C4-2B (cell line): ENCODE data around the gene MED25.

ENCODE experiments used
- H3K27ac ChIP-seq: fragments of 450-650 bp; 2 replicates; pipeline ENCODE4 v1.5.1; 2017
- CTCF ChIP-seq: fragments of 450-650 bp; conservative IDR thresholded peaks from 2 replicates; pipeline ENCODE4 v1.5.1; 2017; ENCODE audit warnings: mild to moderate bottlenecking
- ZFX ChIP-seq: fragments of 450-650 bp; IDR thresholded peaks from 2 replicates; pipeline ENCODE4 v1.6.1; 2017

MED25 gene

GRCh38 chr19:49878744-49879070 lies 60.6 kb downstream of the MED25 start:
- peak overlapping the region; percentile 99 for H3K27ac ChIP-seq
- no peak for TF ChIP-seq CTCF
- no peak for TF ChIP-seq ZFX

DNA sequence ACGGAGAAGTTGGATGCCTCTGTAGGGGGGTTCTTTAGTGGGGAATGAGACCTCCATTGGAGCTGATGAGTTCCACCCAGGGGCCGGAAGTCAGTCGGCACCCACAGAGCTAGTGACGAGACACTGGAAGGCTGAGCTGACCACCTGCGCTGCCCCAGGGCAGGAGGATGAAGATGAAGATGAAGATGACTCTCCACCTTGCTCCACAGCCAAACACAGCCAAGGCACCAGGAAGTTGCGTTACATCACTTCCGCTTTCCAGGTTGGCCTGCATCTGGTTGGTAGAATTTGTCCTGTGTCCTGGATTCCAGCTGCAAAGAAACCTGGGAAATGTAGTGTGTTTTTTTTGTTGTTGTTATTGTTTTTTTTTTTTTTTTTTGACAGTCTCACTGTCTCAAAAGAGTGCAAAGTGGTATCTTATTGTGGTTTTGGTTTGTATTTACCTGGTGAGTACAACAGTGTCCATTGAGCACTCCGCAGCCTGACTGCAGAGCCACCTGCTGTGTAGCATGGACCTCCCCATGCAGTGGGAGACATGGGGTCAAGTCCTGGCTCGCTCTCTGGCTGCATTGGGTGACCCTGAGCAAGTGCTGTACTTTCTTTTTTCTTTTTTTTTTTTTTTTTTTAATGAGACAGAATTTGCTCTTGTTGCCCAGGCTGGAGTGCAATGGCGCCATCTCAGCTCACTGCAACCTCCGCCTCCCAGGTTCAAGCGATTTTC lies 61.3 kb downstream of the MED25 start:
- H3K27ac ChIP-seq: peak overlapping the region; percentile 99; the same call in 1 of the 2 replicates
- TF ChIP-seq ZFX (no peak), CTCF (no peak)

DNA sequence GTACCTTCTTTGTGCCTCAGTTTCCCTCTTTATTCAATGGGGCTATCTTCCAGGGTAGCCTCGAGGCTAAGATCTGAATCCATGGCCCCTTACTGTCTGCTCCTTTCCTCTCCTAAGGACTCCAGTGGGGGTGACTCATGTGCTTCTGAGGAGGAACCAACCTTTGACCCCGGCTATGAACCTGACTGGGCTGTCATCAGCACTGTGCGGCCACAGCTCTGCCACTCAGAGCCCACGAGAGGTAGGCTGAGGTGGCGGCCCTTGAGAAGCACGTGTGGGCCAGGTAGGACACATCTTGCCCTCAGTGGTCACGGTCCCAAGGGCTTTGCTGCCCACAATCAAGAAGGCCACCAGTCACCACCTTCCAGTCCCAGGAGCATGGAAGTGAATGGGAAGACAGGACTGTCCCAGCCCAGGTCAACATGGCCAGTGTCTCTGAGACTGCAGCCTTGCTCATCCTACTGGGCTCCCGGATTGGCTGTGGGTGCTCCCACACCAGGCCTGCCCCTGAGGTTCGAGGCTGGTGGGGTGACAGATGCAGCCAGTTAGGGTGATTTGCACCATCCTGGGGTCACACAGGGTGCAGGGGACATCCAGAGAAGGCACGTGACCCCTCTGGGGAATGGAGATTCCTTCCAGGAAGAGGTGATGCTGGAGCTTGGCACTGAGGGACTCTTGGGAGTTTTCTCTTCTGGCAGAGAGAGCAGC lies 62.2 kb downstream of the MED25 start:
- no peak overlapping the region for H3K27ac ChIP-seq
- TF ChIP-seq ZFX (no peak), CTCF (no peak)

- H3K27ac ChIP-seq: no peak overlapping the region
- no peak for TF ChIP-seq CTCF
- TF ChIP-seq ZFX: no peak
These were observed 63.1 kb downstream of the MED25 start for GRCh38 chr19:49881186-49881585.

DNA sequence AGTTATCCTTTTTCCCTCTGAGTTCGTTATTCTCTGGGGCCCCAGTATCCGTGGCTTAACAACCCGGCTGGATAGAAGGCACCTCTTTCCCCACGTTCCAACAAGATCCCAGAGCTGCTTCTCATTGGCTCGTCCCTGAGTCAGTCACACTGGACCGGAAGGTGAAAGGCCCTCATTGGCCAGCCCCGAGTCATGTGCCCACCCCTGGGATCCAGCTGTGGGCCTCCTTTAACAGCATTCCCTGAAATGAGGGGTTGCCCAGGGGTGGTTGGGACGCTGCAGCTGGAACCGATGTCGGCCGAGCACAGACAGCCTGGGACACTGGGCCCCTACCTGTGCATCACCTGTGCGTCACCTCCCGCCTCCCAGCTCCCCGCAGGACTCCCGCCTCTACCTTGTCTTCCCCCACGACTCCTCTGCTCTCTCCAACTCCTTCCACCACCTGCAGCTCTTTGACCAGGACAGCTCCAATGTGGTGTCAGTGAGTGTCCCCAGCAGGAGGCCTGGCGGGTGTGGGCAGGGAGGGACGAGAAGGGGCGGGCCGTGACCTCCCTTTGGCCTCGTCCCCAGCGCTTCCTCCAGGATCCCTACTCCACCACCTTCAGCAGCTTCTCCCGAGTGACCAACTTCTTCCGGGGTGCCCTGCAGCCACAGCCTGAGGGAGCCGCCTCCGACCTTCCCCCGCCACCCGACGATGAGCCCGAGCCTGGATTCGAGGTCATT lies 63.7 kb downstream of the MED25 start:
- no peak for TF ChIP-seq ZFX
- no peak for TF ChIP-seq CTCF
- H3K27ac ChIP-seq: no peak overlapping the region

DNA sequence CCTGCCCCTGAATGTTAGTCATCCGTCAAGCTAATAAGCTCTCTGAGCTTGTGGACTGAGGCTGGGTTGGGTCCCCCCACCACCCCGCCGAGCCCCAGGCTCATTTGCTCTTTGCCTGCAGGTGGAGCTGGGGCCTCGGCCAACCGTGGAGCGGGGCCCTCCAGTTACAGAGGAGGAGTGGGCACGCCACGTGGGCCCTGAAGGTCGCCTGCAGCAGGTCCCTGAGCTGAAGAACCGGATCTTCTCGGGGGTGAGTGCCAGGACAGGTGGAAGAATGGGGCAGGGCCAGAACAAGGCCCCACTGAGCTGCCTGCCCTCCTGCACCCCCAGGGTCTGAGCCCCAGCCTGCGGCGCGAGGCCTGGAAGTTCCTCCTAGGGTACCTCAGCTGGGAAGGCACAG lies 64.6 kb downstream of the MED25 start:
- TF ChIP-seq CTCF (no peak), ZFX (no peak)
- H3K27ac ChIP-seq: no peak overlapping the region

- H3K27ac ChIP-seq: no peak overlapping the region
- TF ChIP-seq CTCF (no peak), ZFX (no peak)
These were observed 65.0 kb downstream of the MED25 start for GRCh38 chr19:49883094-49883493.
